Ovary (tissue), 3 donors: ENCODE results near the gene MRPL34.

Experiments used
- EP300 ChIP-seq: sonication (generic); formaldehyde crosslinking; IDR thresholded peaks from one replicate; pipeline ENCODE4 v1.6.1; 2017; ENCODE audit warnings: antibody characterized with exemption
- POLR2A ChIP-seq: fragments of 450-650 bp; IDR thresholded peaks from one replicate; pipeline ENCODE4 v1.6.1; 2017; ENCODE audit warnings: antibody characterized with exemption, mild to moderate bottlenecking, moderate library complexity
- TF ChIP-seq, protein P1 (sequence below), 3 donors: fragments of 450-650 bp in 2 of 3; fragments of 200-600 bp in 1 of 3; IDR thresholded peaks; one replicate each; pipeline versions ENCODE4 v1.5.1 to v1.8.0; 2016 to 2022; ENCODE audit warnings: antibody characterized with exemption in 3 of 3, mild to moderate bottlenecking in 1 of 3
- donor health status: DM: no; HTN: no; CAD: no.

GRCh38 chr19:17296273-17296672 lies 9.4 kb upstream of the MRPL34 start:
- no peak for TF ChIP-seq POLR2A
- TF ChIP-seq, protein P1, sequence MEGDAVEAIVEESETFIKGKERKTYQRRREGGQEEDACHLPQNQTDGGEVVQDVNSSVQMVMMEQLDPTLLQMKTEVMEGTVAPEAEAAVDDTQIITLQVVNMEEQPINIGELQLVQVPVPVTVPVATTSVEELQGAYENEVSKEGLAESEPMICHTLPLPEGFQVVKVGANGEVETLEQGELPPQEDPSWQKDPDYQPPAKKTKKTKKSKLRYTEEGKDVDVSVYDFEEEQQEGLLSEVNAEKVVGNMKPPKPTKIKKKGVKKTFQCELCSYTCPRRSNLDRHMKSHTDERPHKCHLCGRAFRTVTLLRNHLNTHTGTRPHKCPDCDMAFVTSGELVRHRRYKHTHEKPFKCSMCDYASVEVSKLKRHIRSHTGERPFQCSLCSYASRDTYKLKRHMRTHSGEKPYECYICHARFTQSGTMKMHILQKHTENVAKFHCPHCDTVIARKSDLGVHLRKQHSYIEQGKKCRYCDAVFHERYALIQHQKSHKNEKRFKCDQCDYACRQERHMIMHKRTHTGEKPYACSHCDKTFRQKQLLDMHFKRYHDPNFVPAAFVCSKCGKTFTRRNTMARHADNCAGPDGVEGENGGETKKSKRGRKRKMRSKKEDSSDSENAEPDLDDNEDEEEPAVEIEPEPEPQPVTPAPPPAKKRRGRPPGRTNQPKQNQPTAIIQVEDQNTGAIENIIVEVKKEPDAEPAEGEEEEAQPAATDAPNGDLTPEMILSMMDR (IDR thresholded peaks at IDR 0.05): no peak
- no peak for TF ChIP-seq EP300
